ENCODE data around the gene NCBP2.
A peak's percentile ranks its signal among the peaks of the same experiment; 100 is the strongest.

NCBP2 gene

GRCh38 chr3:196942226-196942914 lies at the start of gene NCBP2:
Gene NCBP2, minus strand, starts transcription at chr3:196942528. Its CDS starts 25 bp downstream, at chr3:196942503.
- peak; percentile 100 for DNase-seq

- no peak for DNase-seq
Observed at GRCh38 chr3:196991581-196992460, 49.5 kb upstream of the NCBP2 start.

GRCh38 chr3:196990601-196991007 lies 48.3 kb upstream of the NCBP2 start:
- no peak for DNase-seq

- no peak for DNase-seq
Observed at GRCh38 chr3:196989721-196990262, 47.5 kb upstream of the NCBP2 start.

- DNase-seq: no peak
Observed at GRCh38 chr3:196988241-196989029, 46.1 kb upstream of the NCBP2 start.

GRCh38 chr3:196987022-196987421 lies 44.7 kb upstream of the NCBP2 start:
- no peak for DNase-seq

- no peak for DNase-seq
Observed at GRCh38 chr3:196985954-196986885, 43.9 kb upstream of the NCBP2 start.

GRCh38 chr3:196985298-196985697 lies 43.0 kb upstream of the NCBP2 start:
- no peak for DNase-seq

GRCh38 chr3:196983186-196983585 lies 40.9 kb upstream of the NCBP2 start:
- DNase-seq: no peak

GRCh38 chr3:196981657-196982056 lies 39.3 kb upstream of the NCBP2 start:
- no peak for DNase-seq

GRCh38 chr3:196979545-196979944 lies 37.2 kb upstream of the NCBP2 start:
- DNase-seq: no peak

GRCh38 chr3:196976941-196977340 lies 34.6 kb upstream of the NCBP2 start:
- DNase-seq: no peak

GRCh38 chr3:196975349-196975748 lies 33.0 kb upstream of the NCBP2 start:
- no peak for DNase-seq

GRCh38 chr3:196974661-196975060 lies 32.3 kb upstream of the NCBP2 start:
- no peak for DNase-seq

- no peak for DNase-seq
Observed at GRCh38 chr3:196971094-196971698, 28.9 kb upstream of the NCBP2 start.

- DNase-seq: no peak
Observed at GRCh38 chr3:196970547-196971093, 28.3 kb upstream of the NCBP2 start.

- peak; percentile 72 to 74 for DNase-seq
Observed at GRCh38 chr3:196969660-196970546, 27.6 kb upstream of the NCBP2 start.

GRCh38 chr3:196969134-196969659 lies 26.9 kb upstream of the NCBP2 start:
- DNase-seq: peak; percentile 55 to 59

- peak; percentile 44 to 52 for DNase-seq
Observed at GRCh38 chr3:196968233-196969133, 26.2 kb upstream of the NCBP2 start, which contains the start of gene PIGZ. Gene PIGZ, minus strand, starts transcription at chr3:196968833. Its CDS starts 16,802 bp downstream, at chr3:196952031.
